SK-N-MC (cell line): ENCODE measurements around the gene LST1.

Experiments used
- DNase-seq: peaks from one replicate; pipeline ENCODE4 v3.0.0-alpha.2; 2011; ENCODE audit warnings: low read depth, low spot score
- H3K27ac ChIP-seq: fragments of 200-600 bp; sonication (generic); 2 replicates; pipeline ENCODE4 v1.5.1; 2016; ENCODE audit warnings: mixed run types
- H3K36me3 ChIP-seq: fragments of 200-600 bp; sonication (generic); 2 replicates; pipeline ENCODE4 v1.6.1; 2017; ENCODE audit warnings: antibody characterized with exemption, low read length, mixed read lengths; ENCODE audit not compliant: insufficient read depth
- H3K4me3 ChIP-seq: fragments of 200-600 bp; sonication (generic); 2 replicates; pipeline ENCODE4 v1.5.1; 2016
- H3K9ac ChIP-seq: fragments of 200-600 bp; sonication (generic); 2 replicates; pipeline ENCODE4 v1.8.0; 2017; ENCODE audit warnings: mixed run types, mixed read lengths; ENCODE audit not compliant: insufficient read length
- H3K9me3 ChIP-seq: fragments of 200-600 bp; sonication (generic); 2 replicates; pipeline ENCODE4 v1.6.1; 2017; ENCODE audit warnings: low read depth, mild to moderate bottlenecking, antibody characterized with exemption, low read length, moderate library complexity, mixed read lengths
- EZH2 ChIP-seq: fragments of 200-600 bp; sonication (generic); IDR thresholded peaks from one replicate; pipeline ENCODE4 v1.6.1; 2017; ENCODE audit warnings: antibody characterized with exemption
- FOXP2 ChIP-seq: optimal IDR thresholded peaks from 2 replicates; pipeline ENCODE3; 2011; ENCODE audit warnings: mild to moderate bottlenecking, moderate library complexity; ENCODE audit not compliant: insufficient read depth; ENCODE audit errors: extremely low read length, control extremely low read depth
- POLR2AphosphoS5 ChIP-seq: IDR thresholded peaks from 2 replicates; pipeline ENCODE4 v1.6.1; 2012; ENCODE audit warnings: mild to moderate bottlenecking, low read depth, low read length, borderline replicate concordance

The LST1 gene

DNA sequence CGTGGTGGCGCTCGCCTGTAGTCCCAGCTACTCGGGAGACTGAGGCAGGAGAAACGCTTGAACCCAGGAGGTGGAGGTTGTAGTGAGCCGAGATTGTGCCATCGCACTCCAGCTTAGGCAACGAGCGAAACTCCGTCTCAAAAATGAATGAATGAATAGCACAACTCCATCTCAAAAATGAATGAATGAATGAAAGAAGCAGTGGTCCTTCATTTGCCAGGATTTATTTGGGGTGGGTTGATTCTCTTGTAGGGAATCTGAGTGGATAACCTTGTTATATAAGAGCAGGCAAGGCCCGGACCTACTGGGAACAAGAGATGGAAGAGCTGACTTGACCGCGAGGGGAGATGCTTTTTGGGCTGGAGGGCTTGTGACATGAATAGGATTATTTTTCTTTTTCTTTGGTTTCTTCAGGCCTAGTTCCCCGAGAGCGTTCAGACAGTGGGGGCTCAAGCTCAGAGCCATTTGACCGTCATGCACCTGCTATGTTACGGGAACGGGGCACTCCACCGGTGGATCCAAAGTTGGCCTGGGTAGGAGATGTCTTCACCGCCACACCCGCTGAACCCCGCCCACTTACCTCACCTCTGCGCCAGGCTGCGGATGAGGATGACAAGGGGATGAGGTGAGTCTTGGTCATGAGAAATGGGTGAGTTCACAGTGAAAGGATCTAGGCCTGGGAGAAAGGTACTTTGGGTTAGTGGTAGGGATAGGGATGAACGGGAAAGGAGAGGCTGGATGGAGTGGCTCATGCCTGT is 44.3 kb downstream of the LST1 start:
- Histone ChIP-seq H3K9me3 (no peaks in the 10 kb centered on the region), H3K27ac (no peak overlapping the region), H3K4me3 (no peak overlapping the region), H3K9ac (no peak overlapping the region), H3K36me3 (peaks cover 100% of the 10 kb centered on the region)
- DNase-seq: no peak
- no peak for TF ChIP-seq EZH2
- TF ChIP-seq POLR2AphosphoS5: 0 out of 2 replicates have a peak, but pooled peaks have one; percentile 13
- TF ChIP-seq FOXP2: no peak

DNA sequence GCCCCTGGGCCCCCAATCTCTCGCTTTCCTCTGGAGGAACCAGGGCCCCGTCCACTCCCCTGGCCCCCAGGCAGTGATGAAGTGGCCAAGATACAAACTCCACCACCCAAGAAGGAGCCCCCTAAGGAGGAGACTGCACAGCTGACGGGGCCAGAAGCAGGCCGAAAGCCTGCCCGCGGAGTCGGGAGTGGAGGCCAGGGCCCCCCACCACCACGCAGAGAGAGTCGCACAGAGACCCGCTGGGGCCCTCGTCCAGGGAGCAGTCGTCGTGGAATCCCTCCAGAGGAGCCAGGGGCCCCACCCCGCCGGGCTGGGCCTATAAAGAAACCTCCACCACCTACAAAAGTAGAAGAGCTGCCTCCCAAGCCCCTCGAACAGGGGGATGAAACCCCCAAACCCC is 45.1 kb downstream of the LST1 start:
- no peak overlapping the region for H3K9ac ChIP-seq
- H3K36me3 ChIP-seq: peaks cover 100% of the 10 kb centered on the region
- H3K9me3 ChIP-seq: no peaks in the 10 kb centered on the region
- H3K4me3 ChIP-seq: no peak overlapping the region
- no peak overlapping the region for H3K27ac ChIP-seq
- no peak for DNase-seq
- no peak for TF ChIP-seq POLR2AphosphoS5
- TF ChIP-seq FOXP2: no peak
- TF ChIP-seq EZH2: no peak

DNA sequence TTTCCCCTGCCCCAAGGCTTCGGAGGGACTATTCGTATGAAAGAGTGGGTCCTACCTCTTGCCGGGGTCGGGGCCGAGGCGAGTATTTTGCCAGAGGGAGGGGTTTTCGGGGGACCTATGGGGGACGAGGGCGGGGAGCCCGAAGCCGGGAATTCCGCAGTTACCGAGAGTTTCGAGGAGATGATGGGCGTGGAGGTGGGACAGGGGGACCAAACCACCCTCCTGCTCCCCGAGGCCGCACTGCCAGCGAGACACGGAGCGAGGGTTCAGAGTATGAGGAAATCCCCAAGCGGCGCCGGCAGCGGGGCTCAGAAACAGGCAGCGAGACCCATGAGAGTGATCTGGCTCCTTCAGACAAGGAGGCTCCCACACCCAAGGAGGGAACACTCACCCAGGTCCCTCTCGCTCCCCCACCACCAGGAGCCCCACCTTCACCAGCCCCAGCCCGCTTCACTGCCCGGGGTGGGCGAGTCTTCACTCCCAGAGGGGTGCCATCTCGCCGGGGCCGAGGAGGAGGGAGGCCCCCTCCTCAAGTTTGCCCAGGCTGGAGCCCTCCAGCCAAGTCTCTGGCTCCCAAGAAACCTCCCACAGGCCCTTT is 45.7 kb downstream of the LST1 start:
- TF ChIP-seq EZH2: no peak
- no peak for TF ChIP-seq FOXP2
- no peak for TF ChIP-seq POLR2AphosphoS5
- no peaks in the 10 kb centered on the region for H3K9me3 ChIP-seq
- H3K36me3 ChIP-seq: peaks cover 100% of the 10 kb centered on the region
- no peak overlapping the region for H3K9ac ChIP-seq
- no peak for DNase-seq
- H3K27ac ChIP-seq: no peak overlapping the region
- H3K4me3 ChIP-seq: no peak overlapping the region

DNA sequence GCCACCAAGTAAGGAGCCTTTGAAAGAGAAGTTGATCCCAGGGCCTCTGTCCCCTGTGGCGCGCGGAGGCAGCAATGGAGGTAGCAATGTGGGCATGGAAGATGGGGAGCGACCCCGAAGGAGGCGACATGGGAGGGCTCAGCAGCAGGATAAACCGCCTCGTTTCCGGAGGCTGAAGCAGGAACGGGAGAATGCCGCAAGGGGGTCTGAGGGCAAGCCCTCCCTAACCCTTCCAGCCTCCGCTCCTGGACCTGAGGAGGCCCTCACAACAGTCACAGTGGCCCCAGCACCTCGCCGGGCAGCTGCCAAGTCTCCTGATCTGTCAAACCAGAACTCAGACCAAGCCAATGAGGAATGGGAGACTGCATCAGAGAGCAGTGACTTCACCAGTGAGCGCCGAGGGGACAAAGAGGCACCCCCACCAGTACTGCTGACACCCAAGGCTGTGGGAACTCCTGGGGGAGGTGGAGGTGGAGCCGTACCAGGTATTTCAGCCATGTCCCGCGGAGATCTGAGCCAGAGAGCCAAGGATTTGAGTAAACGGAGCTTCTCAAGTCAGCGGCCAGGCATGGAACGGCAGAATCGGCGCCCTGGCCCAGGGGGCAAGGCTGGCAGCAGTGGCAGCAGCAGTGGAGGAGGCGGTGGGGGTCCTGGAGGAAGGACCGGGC is 46.3 kb downstream of the LST1 start:
- peak overlapping the region; percentile 69 for H3K27ac ChIP-seq
- no peak overlapping the region for H3K4me3 ChIP-seq
- DNase-seq: no peak
- H3K36me3 ChIP-seq: peaks cover 99% of the 10 kb centered on the region
- no peaks in the 10 kb centered on the region for H3K9me3 ChIP-seq
- TF ChIP-seq EZH2 (no peak), POLR2AphosphoS5 (peak; percentile 65; the same call in 1 of the 2 replicates)
- H3K9ac ChIP-seq: no peak overlapping the region

DNA sequence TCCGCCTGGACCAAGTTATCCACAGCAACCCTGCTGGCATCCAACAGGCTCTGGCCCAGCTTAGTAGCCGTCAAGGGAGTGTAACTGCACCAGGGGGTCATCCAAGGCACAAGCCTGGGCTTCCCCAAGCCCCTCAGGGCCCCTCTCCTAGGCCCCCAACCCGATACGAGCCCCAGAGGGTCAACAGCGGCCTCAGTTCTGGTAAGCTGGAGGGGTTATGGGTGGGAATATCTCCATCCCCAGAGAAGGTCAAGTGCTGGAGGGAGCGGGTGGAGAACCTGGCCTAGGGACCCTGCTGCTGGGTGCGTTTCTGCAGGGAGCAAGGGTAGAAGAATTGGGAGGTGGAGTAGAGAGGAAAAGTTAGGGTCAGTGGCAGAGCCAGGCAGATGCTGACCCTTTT is 47.4 kb downstream of the LST1 start:
- H3K9me3 ChIP-seq: no peaks in the 10 kb centered on the region
- no peak overlapping the region for H3K9ac ChIP-seq
- peaks cover 97% of the 10 kb centered on the region for H3K36me3 ChIP-seq
- no peak for DNase-seq
- peak overlapping the region; percentile 69 for H3K27ac ChIP-seq
- TF ChIP-seq POLR2AphosphoS5 (no peak; the same call in 1 of the 2 replicates), FOXP2 (no peak), EZH2 (no peak)
- H3K4me3 ChIP-seq: no peak overlapping the region

DNA sequence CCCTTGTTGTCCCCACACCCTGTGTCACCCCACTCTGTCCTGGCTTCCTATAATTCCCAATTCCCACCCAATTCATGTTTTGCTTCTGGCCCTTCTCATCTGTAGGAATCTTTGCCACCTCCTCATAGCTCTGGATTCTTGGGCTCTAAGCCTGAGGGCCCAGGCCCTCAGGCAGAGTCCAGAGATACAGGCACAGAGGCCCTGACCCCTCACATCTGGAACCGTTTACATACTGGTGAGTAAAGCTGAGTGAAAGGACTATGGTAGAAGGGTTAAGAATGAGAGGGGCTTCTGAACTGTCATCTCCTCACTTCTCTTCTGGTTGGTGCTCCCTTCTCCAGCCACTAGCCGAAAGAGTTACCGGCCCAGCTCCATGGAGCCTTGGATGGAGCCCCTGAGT is 48.1 kb downstream of the LST1 start:
- Histone ChIP-seq H3K36me3 (peaks cover 94% of the 10 kb centered on the region), H3K9ac (no peak overlapping the region)

DNA sequence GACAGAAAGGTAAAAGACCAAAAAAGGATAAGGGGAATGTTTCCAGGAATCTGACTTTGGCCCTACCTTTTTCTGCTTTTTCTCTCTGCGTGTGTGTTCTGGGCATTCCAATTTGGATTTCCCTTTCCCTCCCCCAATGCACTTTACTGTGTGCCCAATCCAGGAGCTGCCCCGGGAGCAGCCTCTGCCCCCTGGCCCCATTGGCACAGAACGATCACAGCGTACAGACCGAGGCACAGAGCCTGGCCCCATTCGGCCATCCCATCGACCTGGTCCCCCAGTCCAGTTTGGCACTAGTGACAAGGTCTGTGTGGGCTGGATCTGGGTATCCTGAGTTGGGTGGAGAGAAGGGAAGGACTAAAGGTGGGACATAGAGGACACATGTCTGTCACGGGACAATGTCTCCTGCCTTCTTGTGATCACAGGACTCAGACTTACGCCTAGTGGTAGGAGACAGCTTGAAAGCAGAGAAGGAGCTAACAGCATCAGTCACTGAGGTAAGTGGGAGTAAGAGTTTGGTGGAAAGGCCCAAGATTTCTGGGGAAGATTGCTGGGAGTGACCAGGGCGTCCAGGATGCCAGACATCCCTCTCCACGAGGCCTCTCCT is 49.0 kb downstream of the LST1 start:
- 0 out of 2 replicates have a peak overlapping the region, but pooled peaks have one; percentile 36 for H3K27ac ChIP-seq
- H3K4me3 ChIP-seq: no peak overlapping the region
- no peaks in the 10 kb centered on the region for H3K9me3 ChIP-seq
- no peak for TF ChIP-seq EZH2
- TF ChIP-seq POLR2AphosphoS5: no peak
- TF ChIP-seq FOXP2: no peak
- H3K9ac ChIP-seq: no peak overlapping the region
- no peak for DNase-seq
- H3K36me3 ChIP-seq: peaks cover 94% of the 10 kb centered on the region

More for the DNA sequence above, 48.1 kb downstream of the LST1 start:
- Histone ChIP-seq H3K9me3 (no peaks in the 10 kb centered on the region), H3K4me3 (no peak overlapping the region), H3K27ac (peak overlapping the region; percentile 42; the same call in 1 of the 2 replicates)
- TF ChIP-seq EZH2: no peak
- no peak for TF ChIP-seq POLR2AphosphoS5
- TF ChIP-seq FOXP2: no peak
- no peak for DNase-seq

DNA sequence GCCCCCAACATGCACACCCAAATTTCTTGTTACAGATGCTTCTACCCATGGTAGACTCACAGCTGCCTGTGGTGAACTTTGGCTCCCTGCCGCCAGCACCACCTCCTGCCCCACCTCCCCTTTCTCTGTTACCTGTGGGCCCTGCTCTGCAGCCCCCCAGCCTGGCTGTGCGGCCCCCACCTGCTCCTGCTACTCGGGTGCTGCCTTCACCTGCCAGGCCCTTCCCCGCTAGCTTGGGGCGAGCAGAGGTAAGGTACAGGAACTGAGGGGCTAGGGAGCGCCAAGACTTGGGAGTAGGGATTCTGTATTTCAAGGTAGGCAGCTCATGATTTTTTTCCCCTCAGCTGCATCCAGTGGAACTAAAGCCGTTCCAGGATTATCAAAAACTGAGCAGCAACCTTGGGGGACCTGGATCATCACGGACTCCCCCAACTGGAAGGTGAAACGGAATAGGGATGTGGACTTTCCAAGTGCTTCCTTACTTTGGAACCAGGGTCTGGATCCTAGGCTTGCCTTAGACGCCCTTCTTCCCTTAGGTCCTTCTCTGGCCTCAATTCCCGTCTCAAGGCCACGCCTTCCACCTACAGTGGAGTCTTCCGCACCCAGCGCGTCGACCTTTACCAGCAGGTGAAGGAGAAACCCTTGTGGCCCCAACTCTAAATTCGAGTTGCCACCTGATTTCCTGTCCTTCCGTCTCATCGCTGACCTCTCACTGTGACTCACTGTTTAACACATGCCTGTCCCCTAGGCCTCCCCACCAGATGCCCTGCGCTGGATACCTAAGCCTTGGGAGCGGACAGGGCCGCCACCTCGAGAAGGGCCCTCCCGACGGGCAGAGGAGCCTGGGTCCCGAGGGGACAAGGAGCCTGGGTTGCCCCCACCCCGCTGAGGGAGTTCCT is 50.9 kb downstream of the LST1 start:
- Histone ChIP-seq H3K9ac (no peak overlapping the region), H3K9me3 (no peaks in the 10 kb centered on the region), H3K27ac (peak overlapping the region; percentile 42), H3K36me3 (peaks cover 94% of the 10 kb centered on the region), H3K4me3 (no peak overlapping the region)
- TF ChIP-seq FOXP2 (no peak), EZH2 (no peak), POLR2AphosphoS5 (peak; percentile 31; the same call in 1 of the 2 replicates)
- no peak for DNase-seq
